Measurements from ENCODE around the gene C1orf21. TPM values are rescaled to one million over a fixed set of nuclear protein-coding genes. Genes with fewer than 3 reads are reported as not detected.

Gene C1orf21
- total RNA-seq, 1 donor from 2014 or later, result 33.1 TPM

DNA sequence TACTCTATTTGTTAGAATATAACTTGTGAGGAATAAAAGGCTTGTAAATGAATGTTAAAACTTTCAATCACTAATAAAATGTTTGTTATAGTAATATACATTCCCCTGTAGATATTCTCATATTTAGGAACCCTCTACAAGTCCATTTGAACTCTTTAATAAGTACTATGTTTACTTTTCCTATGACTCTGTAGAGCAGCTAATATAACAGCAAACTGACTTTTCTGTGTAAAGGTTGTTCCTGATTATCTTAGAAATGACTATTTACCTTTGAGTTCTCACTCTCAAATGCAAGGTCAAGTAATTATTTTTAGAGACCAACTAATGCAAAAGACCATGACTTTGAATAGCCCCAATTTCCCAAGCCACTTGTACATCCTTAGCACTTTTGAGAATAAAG is 130.3 kb downstream of the C1orf21 start:
- H3K27ac Mint-ChIP-seq, result no peak overlapping the region
- TF ChIP-seq, protein P1, sequence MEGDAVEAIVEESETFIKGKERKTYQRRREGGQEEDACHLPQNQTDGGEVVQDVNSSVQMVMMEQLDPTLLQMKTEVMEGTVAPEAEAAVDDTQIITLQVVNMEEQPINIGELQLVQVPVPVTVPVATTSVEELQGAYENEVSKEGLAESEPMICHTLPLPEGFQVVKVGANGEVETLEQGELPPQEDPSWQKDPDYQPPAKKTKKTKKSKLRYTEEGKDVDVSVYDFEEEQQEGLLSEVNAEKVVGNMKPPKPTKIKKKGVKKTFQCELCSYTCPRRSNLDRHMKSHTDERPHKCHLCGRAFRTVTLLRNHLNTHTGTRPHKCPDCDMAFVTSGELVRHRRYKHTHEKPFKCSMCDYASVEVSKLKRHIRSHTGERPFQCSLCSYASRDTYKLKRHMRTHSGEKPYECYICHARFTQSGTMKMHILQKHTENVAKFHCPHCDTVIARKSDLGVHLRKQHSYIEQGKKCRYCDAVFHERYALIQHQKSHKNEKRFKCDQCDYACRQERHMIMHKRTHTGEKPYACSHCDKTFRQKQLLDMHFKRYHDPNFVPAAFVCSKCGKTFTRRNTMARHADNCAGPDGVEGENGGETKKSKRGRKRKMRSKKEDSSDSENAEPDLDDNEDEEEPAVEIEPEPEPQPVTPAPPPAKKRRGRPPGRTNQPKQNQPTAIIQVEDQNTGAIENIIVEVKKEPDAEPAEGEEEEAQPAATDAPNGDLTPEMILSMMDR (IDR thresholded peaks at IDR 0.05; ENCODE audit: unreplicated experiment), result no peak
- peaks cover 12% of the 10 kb centered on the region for H3K36me3 Mint-ChIP-seq
- no peak overlapping the region for H3K4me3 Mint-ChIP-seq
- H3K9me3 Mint-ChIP-seq, result peaks cover 6% of the 10 kb centered on the region
- peaks cover 8% of the 10 kb centered on the region for H3K4me1 Mint-ChIP-seq
- H3K27me3 Mint-ChIP-seq (ENCODE audit: low read depth), result no peaks in the 10 kb centered on the region
- DNase-seq (ENCODE audit: low spot score in 2 of 2, unreplicated experiment in 2 of 2), result no peak

DNA sequence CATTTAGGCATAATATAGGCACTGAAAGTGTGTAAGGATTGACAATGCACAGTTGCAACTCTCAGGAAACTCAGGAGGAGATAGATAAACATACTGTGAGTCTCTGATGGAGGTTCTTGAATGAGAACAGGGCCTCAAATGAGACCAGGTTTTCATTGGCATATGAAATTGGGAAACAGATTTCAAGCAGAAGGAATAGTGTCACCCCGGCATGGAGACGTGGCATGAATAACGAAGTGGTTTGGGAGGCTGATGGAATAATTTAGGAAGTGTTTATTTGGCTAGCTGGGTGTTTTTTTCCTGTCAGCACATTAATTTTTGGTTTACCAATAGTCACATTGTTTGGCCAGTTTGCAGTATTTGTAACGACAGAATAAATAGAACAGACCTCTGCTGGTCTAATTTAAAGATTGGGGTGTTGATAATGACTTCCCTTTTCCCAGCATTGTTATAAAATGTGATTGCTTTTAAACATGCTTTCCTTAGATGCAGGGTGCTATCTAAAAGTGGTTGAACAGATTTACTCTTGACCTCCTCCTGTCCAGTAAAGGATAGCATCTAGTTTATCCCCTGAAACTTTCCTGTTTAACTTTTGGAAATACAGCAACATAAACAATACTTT is 132.0 kb downstream of the C1orf21 start:
- no peak overlapping the region for H3K4me3 Mint-ChIP-seq
- H3K27me3 Mint-ChIP-seq (ENCODE audit: low read depth), result no peaks in the 10 kb centered on the region
- peaks cover 21% of the 10 kb centered on the region for H3K36me3 Mint-ChIP-seq
- no peak for DNase-seq (ENCODE audit: low spot score in 2 of 2, unreplicated experiment in 2 of 2)
- H3K4me1 Mint-ChIP-seq, result no peaks in the 10 kb centered on the region
- peaks cover 12% of the 10 kb centered on the region for H3K9me3 Mint-ChIP-seq
- TF ChIP-seq, protein P1 (IDR thresholded peaks at IDR 0.05; ENCODE audit: unreplicated experiment), result no peak
- H3K27ac Mint-ChIP-seq, result no peak overlapping the region

DNA sequence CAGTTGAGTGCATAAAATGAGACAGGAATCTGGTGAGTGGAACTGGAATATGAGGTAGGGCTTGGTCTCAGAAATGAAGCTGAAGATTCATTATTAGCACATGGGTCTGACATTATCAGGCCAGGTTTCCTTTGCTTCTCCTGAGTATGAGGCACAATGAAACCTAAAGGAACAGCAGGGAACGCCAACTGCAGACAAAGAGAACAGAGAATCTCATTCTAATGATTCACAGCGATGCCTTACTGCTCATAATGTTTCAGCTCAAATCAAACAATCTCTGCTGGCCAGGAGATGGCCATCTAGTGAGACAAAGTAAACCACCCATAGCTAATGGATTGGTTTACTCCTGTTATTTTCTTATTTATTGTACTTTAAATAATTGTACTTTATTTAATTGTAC is 133.5 kb downstream of the C1orf21 start:
- TF ChIP-seq, protein P1 (IDR thresholded peaks at IDR 0.05; ENCODE audit: unreplicated experiment), result no peak
- no peak for DNase-seq (ENCODE audit: low spot score in 2 of 2, unreplicated experiment in 2 of 2)
- Mint-ChIP-seq H3K36me3 (peaks cover 21% of the 10 kb centered on the region), H3K4me1 (no peaks in the 10 kb centered on the region), H3K27me3 (ENCODE audit: low read depth) (no peaks in the 10 kb centered on the region), H3K27ac (no peak overlapping the region), H3K9me3 (peaks cover 12% of the 10 kb centered on the region), H3K4me3 (no peak overlapping the region)

DNA sequence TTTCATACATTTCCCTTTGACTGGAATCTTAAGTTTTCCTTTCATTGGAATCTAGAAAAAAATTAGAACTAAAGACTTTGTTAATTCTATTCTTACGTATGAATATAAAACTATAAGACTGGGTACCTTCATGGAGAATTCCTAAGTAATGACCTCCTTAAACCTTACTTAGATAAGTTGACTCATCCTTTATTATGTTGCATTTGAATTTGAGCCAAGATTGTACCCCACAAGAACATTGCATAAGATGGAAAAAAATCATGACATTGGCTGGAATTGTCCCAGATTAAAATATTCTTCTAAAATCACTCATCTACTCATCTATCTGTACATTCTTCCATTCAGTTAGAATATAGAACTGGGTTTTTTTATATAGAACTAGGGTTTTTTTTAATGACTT is 137.4 kb downstream of the C1orf21 start:
- no peak for DNase-seq (ENCODE audit: low spot score in 2 of 2, unreplicated experiment in 2 of 2)
- no peaks in the 10 kb centered on the region for H3K4me1 Mint-ChIP-seq
- H3K27ac Mint-ChIP-seq, result no peak overlapping the region
- H3K9me3 Mint-ChIP-seq, result peaks cover 12% of the 10 kb centered on the region
- TF ChIP-seq, protein P1 (IDR thresholded peaks at IDR 0.05; ENCODE audit: unreplicated experiment), result no peak
- H3K4me3 Mint-ChIP-seq, result no peak overlapping the region
- peaks cover 15% of the 10 kb centered on the region for H3K36me3 Mint-ChIP-seq
- H3K27me3 Mint-ChIP-seq (ENCODE audit: low read depth), result no peaks in the 10 kb centered on the region

DNA sequence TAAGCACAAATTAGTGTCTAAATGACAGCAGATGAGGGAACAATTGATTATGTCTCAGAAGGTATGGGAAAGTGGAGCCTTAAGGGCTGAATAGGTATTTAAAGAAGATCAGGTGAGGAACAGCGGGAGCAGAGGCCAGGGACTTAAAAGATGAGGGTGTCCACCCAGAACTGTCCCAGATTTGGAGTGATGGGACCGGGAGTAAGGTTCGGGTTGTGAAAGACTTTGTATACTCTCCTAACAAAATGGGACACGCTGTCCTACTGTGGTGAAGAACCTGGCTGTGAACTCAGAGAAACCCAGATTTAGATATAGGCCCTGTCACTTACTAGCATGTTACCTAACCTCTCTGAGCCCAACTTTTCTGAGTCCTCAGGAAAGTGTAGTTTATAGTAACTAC is 140.6 kb downstream of the C1orf21 start:
- no peak for DNase-seq (ENCODE audit: low spot score in 2 of 2, unreplicated experiment in 2 of 2)
- Mint-ChIP-seq H3K27me3 (ENCODE audit: low read depth) (no peaks in the 10 kb centered on the region), H3K36me3 (peaks cover 7% of the 10 kb centered on the region), H3K9me3 (peaks cover 6% of the 10 kb centered on the region), H3K4me1 (peaks cover 12% of the 10 kb centered on the region), H3K27ac (no peak overlapping the region), H3K4me3 (no peak overlapping the region)
- TF ChIP-seq, protein P1 (IDR thresholded peaks at IDR 0.05; ENCODE audit: unreplicated experiment), result no peak

DNA sequence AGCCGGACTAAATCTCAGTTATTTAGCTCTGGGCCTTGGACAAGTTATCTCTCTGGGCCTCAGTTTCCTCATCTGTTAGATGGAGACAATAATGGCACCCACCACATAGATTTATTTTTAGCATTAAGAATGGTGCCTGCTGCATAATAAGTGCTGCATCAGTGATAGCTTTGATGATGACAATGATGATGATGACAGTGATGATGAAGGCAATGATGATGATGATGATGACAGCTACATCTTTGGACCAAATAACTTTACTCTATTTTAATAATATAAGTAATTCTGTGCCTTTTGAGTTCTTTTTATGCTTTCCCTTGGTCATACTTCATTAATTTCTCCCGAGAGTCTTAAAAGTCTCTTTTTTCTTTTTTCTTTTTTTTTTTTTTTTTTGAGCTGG is 143.4 kb downstream of the C1orf21 start:
- no peaks in the 10 kb centered on the region for H3K9me3 Mint-ChIP-seq
- peaks cover 30% of the 10 kb centered on the region for H3K4me1 Mint-ChIP-seq
- H3K27me3 Mint-ChIP-seq (ENCODE audit: low read depth), result no peaks in the 10 kb centered on the region
- DNase-seq (ENCODE audit: low spot score in 2 of 2, unreplicated experiment in 2 of 2), result no peak
- no peak overlapping the region for H3K4me3 Mint-ChIP-seq
- H3K36me3 Mint-ChIP-seq, result no peaks in the 10 kb centered on the region
- TF ChIP-seq, protein P1 (IDR thresholded peaks at IDR 0.05; ENCODE audit: unreplicated experiment), result no peak
- no peak overlapping the region for H3K27ac Mint-ChIP-seq

Measured in mesothelial cell of epicardium (in vitro differentiated cells).